Raji (cell line): ENCODE results near the gene AKAP10.

Experiments used
- POLR2A ChIP-seq: IDR thresholded peaks from 2 replicates; pipeline ENCODE4 v1.6.1; 2011; ENCODE audit warnings: low read depth, low read length, control low read depth; ENCODE audit not compliant: insufficient read depth

The AKAP10 gene

DNA sequence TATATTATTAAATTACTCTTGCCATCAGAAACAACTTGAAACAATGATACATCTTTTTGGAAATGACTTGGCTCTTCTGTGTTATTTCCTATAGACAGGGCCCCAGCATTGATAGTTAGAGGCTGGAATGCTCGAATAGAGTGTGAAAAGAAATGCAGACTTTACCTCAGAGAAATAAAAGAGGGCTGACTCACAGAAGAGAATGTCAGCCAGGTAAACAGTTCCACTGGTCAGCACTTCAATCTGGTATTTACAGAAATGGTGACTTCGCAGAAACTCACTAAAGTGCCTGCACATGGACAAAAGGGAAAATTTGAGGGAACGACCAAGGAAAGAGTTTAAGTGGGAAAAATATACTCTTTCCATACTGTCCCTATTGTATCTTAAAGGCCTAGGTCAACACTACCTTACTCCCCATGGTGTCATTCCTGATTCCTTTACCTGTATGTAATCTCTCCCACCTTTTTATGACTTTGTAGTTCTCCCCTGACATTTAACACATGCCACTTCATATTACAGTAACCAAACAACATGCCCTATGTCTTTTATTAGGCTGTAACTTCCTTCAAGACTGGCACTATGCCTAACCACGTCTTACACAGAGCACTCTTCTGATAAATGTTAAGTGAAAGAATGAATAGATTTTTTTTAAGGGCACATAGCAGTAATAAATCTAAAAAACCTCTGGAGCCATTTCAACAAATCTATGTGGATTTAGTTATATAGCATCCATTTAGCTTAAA is 36.7 kb downstream of the AKAP10 start:
- no peak for TF ChIP-seq POLR2A

DNA sequence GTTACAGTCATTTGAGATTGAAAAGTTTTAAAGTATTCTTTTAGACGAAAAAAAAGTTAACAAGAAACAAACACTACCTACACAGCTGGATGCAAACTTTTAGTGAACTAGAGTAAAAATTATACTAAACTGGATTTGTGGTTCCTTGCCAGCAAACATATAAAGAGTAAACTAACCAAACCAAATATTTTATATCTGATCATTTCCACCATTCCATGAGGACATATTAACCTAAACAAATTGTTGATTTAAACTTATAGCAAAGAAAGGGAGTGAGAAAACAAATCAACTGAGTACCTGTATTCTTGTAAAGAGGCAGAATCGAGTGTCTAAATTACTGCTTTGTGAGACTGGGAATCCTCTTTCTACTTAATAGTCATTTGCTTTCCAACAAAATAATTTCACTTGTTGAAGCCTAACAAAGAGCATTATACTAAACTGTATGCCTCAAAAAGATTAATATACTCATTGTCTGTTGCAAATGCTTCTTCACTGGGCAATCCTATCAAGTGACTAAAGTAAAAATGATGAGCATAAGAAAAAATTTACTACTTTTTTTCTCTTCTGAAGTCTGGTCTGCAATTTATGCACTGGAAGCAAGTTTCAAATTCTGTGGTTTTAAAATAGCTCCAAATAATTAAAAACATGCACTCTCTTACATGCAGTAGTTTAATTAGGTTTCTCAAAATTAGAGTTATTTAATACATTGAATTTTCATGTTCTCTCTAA is 37.5 kb downstream of the AKAP10 start:
- no peak for TF ChIP-seq POLR2A

DNA sequence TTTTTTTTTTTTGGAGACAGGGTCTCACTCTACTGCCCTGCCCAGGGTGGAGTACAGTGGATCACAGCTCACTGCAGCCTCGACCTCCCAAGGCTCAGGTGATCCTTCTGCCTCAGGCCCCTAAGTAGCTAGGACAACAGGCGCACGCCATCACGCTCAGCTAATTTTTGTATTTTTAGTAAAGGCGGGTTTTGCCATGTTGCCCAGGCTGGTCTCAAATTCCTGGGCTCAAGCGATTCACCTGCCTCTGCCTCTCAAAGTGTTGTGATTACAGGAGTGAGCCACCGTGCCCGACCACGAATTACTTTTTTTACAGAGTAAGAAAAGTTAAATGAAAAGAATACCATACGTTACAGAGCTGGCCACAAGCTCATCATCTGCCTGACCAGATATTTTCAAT is 38.9 kb downstream of the AKAP10 start:
- TF ChIP-seq POLR2A: no peak

DNA sequence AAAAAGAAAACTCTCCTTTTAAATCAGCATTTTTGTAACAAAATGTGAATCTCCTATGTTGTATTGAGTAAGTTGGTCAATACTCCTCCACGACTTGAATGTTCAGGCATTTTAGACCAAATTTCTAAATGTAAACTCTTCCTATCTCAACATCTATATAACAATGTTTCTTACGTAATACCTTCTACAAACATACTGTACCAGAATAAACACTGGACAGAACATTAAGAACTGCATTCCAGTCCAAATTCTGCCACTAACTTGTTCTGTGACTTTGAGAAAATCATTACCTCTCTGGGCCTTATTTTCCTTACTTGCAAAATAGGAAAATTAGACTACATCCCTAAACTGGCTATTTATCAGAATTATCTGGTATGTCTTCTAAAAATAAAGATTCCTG is 40.1 kb downstream of the AKAP10 start:
- TF ChIP-seq POLR2A: no peak

DNA sequence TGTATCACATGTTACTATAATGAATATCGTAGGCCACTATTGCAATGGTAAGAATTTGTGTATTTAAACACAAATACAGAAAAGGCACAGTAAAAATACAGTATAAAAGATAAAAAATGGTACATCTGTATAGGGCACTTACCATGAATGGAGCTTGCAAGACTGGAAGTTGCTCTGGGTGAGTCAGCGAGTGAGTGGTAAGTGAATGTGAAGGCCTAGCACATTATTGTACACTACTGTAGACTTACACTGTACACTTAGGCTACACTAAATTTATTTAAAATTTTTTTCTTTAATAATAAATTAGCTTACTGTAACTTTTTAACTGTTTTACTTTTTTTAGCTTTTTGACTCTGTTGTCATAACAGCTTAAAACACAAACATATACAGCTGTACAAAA is 42.5 kb downstream of the AKAP10 start:
- no peak for TF ChIP-seq POLR2A

DNA sequence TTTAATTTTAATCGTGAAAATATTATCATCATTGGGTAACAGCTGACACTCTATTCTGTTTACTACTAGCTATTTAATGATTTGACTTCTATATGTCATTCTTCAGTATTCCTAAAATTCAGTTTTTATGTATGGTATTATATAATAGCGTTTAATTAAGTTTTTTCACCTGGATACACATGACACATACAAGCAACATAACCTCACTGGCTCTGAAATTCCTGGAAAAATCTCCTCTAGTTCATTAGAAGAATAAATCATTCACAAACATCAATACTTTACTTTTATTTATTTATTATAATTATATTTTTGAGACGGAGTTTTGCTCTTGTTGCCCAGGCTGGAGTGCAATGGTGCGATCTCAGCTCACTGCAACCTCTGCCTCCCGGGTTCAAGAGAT is 44.0 kb downstream of the AKAP10 start:
- no peak for TF ChIP-seq POLR2A

DNA sequence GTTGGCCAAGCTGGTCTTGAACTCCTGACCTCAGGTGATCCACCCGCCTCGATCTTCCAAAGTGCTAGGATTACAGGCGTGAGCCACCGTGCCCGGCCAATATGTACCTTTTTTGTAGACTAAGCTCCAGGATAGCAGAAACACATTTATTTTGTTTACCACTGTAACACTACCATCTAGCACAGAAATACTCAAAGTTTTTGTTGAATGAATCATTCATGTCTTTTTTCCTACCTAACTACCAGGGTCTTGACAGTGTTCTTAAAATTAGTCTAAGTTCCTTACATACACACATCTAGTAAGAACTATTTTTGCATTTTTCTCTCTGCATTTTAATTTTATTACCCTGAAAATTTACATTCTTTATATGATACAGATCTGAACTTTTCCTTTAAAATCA is 44.4 kb downstream of the AKAP10 start:
- no peak for TF ChIP-seq POLR2A

DNA sequence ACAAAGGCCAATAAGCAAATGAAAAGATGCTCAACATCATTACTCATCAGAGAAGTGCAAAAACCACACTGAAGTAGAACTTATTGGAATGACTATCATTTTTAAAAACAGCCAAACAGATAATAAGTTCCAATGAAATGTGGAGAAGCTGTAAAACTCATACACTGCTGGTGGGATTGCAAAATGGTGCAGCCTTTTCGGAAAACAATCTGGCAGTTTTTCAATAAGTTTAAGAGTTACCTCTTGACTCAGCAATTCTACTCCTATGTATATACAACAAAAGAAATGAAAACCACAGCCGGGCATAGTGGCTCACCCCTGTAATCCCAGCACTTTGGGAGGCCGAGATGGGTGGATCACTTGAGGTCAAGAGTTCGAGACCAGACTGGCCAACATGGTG is 49.3 kb downstream of the AKAP10 start:
- no peak for TF ChIP-seq POLR2A

DNA sequence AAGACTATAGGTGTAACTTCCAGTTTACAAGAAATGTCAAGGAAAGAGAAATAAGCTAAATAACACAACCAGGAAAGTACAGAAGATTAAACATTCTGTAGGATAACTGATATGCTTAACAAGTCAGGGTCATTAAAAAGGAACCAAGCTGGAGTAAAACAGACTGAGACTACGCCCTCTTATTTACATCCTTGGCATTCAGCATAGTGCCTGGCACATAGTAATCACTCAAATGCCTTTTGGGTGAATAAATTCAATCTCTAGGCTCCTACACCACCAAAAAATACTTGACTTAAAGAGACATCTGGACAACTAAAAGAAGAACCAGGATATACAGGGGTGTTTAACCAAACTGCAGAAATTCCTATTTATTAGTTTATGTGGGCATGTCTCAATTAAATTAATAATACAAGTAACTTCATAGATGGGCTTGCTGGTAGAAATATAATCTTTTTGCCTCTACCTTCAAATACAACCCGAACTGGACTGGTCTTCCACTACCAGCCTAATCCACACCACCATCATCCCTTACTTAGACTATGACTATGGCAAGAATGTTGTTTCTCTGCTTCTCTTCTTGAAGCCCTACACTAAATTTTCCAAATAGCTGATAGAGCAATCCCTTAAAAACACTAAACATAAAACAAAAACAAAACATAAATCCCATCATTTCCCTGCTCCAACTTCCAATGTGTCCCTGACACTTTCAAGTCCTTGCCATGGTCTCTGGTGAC is 62.2 kb downstream of the AKAP10 start:
- TF ChIP-seq POLR2A: no peak

DNA sequence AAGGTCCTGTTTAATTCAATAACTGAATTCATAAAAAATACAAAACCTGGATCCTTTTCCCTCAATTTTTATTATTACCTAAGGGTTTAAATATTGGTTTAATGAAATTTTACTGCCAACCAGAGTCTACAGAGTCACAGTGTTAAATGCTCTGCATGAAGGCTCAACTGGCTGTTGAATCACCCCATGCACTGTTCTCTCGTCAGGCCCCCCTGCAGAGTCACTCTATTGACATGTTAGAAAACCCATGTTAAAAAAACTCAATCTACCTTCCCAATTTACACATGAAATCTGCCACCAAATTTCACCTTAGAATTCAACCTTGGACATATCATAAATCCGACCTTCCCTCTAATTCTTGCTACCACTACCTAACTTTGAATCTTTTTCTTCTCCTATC is 66.6 kb downstream of the AKAP10 start:
- no peak for TF ChIP-seq POLR2A

DNA sequence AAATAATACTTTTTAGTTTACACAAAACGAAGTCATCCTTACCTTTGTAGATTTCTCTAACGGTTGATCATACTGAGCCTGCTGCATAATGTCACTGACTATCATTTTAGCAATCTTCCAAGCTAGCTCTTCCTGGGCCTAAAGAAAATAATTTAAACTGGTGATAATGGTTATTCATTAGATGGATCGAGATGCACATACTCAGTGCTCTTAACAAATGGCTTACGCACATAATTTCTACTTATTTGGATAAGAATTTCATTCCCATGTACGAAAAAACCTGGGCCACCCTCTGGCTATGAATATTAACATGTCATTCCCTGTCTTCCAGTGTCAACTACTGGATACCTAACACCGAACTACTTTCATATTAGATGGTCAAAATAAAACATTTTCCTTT is 68.5 kb downstream of the AKAP10 start:
- TF ChIP-seq POLR2A: no peak

DNA sequence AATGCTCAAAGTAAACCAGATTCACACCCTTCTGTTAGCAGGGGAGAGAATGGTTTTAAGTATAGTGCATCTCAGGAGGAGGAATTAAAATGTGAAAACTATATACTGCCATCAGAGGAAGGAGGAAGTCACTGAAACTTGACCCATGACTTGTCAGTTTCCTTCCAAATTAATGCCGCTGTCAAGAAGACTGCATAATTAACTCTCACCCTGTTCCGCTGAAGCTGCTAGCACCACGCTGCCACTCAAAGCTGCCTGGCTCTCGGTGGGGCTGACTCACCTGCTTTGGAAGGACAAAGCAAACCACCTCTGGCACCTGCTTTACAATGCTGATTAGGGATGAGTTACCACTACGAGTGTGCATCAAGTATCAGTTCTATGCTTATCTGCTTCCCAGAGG is 72.1 kb downstream of the AKAP10 start:
- TF ChIP-seq POLR2A: no peak

DNA sequence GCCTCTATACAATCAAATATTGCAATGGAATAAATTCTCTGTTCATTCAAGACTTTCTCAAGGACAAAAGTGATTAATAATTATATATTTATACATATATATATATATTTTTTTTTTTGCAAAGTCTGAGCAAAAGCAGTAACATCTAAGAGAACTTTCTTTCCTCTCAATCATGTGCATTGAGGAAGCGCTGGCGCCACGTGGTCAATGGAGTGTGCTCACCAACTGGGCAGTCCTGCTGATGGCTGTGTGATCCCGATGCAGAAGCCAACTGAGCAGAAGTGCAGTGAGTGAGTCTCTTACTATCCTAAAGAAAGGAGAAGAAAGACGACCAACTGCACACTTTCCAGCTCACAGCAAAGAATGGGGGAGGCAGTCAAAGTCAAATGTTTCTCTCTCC is 72.7 kb downstream of the AKAP10 start:
- no peak for TF ChIP-seq POLR2A

DNA sequence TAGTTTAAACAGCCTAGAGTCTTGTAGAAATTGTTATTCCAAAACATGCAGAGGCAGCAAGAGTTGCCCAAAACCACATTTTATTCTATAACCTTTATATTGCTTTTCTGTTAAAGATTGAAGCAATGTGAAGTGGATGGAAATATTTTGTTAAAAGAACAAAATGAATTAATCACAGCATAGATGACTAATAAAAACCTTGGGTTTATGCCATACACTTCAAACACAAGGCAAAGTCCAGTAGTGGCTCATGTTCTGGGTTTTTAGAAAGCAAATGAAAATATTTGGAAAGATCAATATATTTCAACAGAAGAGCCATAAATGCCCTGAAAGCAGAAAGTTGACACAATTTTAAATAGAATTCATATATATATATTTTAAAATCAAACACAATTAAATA is 73.2 kb downstream of the AKAP10 start:
- TF ChIP-seq POLR2A: no peak

DNA sequence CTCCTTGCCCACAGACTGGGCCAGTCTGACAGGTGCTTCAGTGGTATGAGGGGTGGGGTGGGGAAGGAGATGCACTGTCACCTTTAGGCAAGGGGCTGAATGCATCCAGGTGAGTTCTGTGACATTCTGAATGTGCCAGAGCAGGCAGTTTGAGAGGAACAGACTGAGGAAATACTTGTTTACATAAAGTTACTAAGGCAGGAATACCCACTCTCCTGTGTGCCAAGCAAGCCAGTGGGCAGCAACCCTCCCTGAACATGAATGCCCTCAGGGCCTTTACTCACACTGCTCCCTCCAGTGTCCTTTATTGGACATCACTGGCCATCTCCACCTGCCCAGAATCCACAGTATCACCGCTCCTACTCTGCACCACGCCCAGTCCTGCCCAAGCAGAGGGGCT is 76.8 kb downstream of the AKAP10 start:
- TF ChIP-seq POLR2A: no peak

DNA sequence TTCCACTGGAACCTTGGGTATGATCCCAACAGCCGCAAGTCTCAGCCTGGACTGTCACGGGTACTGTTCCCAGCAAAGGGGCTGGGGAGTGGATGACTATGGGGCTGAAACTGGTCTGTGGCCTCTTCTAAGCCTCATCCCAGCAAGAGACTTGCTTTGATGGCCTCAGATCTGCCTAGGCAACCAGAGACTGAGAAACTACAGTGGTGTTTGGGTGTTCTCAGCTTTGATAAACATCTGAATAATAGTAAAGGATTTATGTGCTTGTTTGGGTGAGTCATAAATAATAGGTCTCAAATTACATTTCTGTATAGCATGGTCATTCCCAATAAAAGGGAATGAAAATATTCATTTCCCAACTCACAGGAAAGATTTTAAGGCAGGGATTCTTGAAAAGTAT is 79.7 kb downstream of the AKAP10 start:
- TF ChIP-seq POLR2A: no peak

DNA sequence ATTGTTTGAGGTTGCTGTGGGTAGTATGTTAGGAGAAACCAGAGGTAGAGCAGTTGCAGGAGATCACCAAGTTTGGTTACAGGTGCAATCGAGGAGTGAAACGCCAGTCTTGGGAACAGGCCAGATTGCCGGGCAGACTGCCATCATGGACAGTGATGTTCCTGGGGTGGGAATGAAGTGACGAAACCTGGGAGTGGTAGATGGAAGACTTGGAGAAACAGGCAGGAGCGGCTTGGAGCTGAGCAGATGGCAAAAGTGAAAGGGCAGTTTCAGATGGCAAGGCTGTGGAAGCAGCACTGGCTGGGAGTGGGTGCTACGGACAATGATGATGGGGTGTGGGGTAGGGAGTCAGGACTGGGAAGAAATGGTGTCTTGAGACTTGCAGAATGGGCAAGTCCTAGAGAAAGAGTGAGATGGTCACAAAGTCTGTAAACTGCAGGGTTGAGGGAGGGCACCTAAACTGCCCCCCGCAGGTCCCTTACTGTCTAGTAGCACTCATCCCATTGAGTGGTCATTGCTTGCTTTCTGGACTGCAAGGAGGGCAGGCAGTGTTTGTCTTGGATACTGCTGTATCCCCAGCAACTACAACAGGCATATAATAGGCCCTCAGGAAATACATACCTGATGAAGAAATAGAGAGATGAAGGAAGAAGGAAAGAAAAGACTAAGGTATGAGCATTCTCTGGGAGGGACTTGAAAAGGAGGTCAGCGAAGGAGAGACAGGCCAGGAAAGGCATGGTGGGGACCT is 80.4 kb downstream of the AKAP10 start:
- TF ChIP-seq POLR2A: no peak
